NCI-H526 treated with DMSO at 0.1 percent for 48 hours (cell line): ENCODE measurements around the gene NCOA4.
A peak's percentile ranks its signal among the peaks of the same experiment; 100 is the strongest.
"Not testable (repeated sequence)": the region's sequence is repeated elsewhere in the genome, so short reads cannot be mapped to it uniquely, and the experiment has no call there.

Experiments used
- DNase-seq: peaks from one replicate; lab custom pipeline; 2025; lab: John Stamatoyannopoulos, UW

Gene NCOA4

DNA sequence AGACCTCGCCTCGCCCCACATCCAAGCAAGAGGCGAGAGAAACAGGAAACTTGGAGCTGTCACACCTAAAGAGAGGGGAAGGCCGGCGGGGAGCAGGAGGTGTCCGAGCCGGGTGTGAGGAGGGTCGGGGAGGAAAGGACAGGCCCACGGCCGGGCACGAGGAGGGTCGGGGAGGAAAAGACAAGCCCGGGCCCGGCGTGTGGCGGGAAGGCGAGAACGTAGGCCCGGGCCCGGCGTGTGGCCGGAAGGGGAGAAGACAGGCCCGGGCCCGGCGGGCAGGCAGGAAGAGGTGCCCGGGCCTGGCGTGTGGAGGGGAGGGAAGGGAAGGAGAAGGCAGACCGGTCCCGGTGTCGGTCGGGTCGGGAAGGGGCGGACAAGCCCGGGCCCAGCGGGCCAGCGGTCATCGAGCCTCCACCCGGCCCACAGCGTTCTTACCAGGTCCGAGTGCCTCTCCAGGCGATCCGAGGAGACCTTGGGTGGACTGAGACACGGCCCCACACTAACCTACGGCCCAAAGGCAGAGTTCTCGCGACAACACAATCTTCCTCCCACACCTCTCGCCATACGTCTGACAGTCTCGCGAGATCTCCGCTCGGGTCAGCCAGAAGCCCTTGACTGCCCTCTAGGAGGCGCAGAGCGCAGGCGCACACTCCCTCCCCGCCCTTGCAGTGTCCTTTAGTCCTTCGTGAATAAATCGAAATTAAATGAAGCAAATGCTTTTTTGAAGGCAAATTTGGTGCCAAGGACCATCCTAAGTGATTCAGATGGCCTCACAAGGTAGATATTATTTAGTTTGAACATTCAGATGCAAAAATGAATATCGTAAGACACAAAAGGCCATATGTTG, at the start of gene NCOA4:
Gene NCOA4 (minus strand): TSS at position 533 of the 847 bp plus-strand sequence. CDS start 13,943 bp downstream, outside the sequence.
- peak; percentile 87 for DNase-seq

DNA sequence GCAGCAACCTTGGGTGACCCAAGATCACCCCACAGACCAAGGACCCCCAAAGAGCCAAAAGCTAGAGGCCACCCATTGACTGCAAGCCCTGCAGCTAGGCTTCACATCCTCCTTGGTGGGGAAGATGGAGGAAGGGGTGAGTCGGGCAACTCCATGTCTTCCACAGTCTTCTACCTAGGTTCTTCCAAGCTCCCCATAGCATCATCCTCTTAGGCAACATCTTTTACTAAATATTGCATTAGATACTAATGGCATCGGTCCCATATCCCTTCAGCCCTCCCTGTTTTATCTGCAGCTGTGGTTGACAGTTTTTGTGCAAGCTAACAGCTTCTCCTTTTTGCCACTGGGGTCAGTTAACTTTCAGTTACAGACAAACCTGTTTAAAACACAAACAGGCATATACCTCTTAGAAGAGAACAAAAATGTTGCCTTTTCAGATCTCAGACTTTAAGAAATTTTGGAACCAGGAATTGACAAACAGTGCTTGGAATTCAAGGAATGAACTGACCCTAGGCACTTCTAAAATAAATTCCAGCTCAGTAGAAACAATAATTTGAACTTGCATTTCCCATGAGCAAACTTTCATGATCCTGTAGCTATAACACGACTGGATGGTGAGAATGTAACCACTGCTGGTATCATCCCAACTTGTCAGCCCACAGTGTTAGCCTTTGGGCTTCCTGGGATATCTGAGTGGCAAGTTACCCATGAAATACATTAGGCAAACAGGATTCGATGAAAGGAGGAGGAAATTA, 49.6 kb upstream of the NCOA4 start:
- DNase-seq = no peak

DNA sequence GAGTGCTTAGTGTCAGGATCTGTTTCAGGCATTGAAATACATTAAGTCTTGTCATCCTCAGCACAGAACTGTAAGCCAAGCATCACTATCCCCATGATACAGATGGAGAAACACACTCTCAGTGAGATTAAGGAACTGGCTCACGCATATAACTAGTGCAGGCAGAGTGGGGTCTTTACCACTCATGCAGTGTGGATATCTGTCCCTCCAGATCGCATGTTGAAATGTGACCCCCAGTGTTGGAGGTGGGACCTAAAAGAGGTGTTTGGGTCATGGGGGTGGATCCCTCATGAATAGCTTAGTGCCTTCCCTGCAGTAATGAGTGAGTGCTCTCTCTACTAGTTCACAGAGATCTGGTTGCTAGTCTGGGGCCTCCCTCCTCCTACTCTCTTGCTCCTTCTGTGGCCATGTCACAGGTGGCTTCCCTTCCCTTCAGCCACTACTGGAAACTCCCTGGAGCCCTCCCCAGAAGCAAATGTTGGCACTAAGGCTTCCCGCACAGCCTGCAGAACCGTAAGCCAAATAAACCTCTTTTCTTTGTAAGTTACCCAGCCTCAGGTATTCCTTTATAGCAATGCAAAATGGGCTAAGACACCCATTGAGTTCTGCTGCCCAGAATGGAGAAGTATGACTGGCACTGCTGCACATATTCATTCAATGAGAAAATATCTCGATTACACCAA, 47.4 kb upstream of the NCOA4 start:
- DNase-seq = no peak

DNA sequence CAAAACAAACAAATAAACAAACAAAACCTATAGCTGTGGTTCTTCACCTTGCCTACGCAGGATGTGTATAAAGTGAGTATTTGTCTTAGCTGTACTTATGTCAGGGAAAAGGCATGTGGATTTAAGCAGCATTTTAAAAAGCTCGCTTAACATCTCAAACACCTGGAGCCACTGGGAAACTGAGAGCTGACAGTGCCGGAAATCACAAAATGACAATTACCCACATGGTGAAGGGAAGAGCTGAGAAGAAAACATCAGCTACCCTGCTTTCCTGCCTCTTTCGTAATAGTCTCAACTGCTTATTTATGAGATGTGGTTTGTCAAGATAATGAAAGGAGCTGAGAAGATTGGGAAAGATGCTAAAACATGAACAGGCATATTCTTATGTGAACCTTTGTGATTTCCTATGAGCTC, 46.7 kb upstream of the NCOA4 start:
- DNase-seq = no peak

DNA sequence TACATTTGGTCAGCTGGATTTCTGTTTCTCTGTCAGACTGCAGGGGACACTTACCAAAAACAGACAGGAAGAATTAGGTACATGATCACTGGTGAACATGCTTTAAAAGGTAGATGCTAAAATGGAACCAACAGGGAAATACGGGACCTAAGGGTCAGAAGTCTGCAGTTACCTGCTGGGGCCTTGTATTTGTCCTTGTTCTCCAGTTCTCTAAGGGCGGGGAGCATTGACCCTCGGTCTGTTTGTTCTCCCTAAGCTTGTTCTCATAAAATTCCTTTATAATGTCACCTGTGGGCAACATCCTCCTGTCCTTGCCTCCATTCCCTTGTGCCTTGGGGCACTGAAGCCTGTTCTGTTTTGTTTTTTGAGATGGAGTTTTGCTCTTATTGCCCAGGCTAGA, 45.4 kb upstream of the NCOA4 start:
- DNase-seq = no peak

DNA sequence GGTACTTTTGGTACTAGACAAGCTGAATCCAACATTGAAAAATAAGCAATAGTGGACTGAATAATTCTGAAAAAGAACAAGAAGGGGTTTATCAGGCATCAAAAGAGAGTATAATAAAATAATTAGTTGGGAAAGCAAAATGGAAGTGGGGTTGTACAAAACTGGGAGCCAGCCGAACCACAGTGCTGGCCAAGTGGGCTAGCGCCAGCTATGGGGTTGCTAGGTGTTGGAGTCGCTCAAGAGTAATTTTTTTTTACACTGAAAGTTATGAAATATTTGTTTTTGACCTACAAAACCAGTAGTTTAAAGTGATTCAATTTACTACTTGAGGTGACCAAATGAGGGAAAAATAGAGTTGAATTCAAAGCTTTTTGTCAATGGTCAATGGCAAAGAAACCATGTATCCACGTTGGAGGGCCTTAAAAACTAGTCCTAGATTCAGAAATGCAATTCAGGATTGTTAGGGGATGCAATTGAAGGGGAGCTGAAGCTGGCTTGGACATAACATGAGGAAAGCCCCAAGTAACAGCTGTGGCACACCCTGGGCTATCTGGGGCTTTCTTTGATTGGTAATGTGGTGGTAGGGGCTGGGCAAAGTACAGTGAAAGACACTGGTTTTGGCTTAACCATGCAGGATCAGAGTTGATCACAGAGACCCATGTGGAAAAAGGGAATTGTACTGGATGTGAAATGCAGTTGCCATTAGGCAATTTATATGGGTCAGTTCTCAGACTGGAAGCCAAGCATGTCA, 43.9 kb upstream of the NCOA4 start:
- DNase-seq = no peak

DNA sequence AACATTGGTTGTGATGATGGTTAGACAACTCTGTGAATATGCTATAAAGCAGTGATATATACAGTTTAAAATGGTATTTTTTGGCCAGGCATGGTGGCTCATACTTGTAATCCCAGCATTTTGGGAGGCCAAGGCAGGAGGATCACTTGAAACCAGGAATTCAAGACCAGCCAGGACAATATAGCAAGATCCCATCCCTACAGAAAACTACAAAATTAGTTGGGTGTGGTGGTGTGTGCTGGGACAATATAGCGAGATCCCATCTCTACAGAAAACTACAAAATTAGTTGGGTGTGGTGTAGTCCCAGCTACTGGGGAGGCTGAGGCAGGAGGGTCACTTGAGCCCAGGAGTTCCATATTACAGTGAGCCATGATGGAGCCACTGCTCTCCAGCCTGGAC, 43.1 kb upstream of the NCOA4 start:
- DNase-seq = no peak

DNA sequence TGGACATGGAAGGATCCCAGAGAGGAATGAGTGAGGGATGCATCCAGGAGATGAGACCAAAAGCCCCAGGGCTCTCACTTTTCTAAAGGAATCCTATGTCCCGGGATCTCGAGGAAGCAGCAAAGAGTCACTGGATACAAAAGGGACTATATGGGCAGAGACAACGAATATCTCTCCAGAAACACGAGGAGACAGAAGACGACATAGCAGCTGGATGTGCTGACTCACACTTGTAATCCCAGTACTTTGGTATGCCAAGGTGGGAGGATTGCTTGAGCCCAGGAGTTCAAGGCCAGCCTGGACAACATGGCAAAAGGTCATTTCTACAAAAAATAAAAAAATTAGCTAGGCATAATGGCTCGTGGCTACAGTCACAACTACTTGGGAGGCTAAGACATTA, 40.3 kb upstream of the NCOA4 start:
- no peak for DNase-seq

DNA sequence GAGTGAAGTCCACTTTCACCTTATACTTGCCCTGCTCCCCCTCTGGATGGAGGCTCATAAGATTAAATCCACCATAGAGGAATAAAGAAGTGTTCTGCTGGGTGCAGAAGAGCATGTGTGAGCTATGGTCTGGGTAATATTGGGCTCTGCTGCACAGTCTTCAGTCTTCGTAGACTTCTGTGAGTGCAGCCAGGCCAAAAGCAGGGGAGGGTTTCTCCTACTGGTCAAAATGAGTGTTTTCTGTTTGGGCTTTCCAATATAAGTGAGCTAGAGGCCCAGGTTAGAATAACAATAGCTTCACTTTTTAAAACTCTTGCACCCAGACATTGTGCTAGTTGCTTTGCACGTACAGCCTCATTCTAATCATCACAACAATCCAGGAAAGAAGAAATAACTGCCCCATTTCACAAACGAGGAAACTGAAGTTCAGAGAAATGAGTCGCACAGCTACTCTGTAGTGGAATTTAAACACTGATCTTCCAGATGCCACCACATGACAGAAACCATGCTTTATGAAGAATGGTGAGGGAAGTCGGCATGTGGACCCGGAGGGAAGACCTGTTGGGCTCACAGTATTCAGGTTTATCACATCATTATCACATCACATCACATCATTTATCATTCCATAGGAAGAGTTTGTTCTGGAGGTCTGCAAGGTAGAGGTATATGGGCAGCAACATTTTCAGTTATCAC, 39.5 kb upstream of the NCOA4 start:
- no peak for DNase-seq

DNA sequence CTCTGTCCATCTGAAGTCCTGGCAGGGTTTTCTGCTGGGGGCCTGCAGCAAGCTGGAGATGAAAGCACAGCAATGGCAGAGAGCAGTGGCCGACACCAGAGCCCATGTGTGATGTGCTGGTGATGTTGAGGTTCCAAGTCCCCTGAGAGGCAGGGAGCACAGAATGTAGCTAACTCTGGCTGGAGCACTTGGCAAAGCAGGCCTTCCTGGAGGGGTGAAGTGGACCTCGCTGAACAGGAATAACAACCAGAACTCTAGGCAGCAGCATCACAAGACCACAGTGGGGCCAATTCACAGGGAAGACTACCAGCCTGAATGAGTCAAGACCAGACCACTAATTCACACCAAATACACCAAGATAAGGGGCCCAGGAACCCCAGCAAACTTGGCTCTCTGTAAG, 38.5 kb upstream of the NCOA4 start:
- no peak for DNase-seq

DNA sequence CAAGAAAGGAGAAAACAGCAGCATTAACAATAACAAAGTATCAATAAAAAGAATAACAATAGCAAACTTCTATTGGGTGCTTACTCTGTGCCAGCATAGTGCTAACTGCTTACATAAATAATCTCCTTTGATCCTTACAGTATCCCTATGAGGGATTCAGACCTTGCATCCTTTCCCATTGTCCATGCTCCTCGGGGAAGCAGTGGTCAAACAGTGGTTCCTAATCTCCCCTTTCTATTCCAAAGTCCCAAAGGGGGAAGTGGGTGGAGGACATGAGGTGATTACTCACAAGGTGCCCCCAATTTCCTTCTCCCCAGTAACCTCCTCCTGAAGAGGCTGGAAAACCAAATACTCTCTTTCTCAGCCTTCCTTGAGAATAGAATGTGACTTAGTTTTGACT, 37.7 kb upstream of the NCOA4 start:
- DNase-seq = no peak

DNA sequence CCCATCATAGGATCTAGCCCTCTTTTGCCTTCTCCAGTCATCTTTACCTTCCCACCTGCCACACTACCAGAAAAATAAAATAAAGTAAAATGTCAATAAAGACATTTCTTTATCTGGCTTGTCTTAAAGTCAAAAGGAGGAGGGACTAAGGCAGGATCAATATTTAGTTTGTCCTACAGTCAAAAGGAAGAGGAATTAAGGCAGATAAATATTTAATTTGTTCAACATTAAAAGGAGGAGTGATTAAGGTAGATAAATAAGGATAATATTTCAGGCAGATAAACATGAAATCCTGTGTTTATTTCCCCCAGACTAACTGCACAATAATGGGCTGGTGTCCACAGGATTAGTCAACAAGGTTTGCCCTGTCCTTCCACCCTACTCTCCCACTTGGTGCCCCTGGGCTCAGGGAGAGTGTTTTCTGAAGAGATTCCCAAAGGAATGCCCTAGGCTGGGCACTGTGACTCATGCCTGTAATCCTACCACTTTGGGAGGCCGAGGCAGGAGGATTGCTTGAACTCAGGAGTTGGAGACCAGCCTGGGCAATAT, 33.9 kb upstream of the NCOA4 start:
- no peak for DNase-seq

DNA sequence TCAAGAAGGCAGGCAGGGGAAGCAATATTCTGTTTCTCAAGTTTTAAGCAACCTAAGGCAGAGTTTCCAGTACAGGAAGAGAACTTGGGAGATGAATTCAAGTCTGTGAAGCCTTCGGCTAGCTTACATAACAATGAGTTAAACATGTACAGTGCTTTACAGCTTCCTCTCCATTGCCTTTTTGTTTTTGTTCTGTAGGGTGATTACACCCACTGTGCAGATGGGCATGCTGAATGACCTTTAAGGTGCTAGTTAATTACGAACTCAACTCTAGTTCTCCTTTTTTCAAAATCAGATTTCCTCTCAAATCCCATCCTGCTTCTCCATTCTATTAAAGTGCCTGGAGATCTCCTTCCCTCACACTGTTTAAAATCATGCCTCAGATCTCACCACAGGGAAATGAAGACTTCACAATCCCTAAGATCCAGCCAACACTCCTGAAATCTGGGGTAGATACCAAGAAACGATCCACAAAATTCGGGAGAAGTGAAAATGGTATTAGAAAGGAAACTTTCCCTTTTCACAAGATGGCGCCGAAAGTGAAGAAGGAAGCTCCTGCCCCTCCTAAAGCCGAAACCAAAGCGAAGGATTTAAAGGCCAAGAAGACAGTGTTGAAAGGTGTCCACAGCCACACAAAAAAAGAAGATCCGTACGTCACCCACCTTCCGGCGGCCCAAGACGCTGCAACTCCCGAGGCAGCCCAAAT, 32.5 kb upstream of the NCOA4 start:
- DNase-seq = no peak

DNA sequence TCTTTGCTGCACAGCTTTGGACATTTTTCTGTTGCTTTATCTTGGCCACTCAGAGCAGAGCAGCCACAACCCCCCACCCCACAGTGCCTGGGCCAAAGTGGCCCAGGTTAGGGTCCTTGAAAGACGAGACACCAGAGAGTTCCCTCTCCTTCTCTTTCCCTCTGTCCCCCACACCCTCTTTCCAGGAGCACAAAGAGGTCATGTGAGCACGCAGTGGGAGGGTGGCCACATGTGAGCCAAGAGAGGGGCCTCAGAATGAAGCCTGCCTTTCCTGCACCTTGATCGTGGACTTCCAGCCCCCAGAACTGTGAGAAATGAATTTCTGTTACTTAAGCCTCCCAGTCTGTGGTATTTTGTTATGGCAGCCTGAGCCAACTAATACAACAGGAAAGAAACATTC, 30.3 kb upstream of the NCOA4 start:
- DNase-seq = no peak

DNA sequence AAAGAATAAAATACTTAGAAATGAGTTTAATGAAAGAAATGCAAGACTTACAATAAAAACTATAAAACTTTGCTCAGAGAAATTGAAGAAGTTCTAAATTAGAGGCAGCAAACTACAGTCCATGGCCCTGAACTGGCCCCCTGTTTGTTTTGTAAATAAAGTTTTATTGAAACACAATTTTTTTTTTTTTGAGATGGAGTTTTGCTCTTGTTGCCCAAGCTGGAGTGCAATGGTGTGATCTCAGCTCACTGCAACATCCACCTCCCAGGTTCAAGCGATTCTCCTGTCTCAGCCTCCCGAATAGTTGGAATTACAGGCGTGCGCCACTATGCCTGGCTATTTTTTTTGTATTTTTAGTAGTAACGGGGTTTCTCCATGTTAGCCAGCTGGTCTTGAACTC, 27.5 kb upstream of the NCOA4 start:
- DNase-seq = not testable (repeated sequence)

DNA sequence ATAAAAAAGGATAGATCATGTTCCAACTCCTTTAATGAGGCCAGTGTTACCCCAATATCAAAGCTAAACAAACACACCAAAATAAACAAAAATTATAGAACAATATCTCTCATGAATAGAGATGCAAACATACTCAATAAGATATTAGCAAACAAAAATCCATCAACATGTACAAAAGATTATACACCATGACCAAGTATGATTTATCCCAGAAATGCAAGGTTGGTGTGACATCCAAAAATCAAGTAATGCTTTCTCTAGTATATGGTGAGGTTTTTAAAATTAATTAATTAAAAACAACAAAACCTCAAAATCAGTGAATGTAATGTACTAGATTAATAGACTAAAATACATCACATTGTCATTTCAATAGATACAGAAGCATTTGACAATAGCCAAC, 26.6 kb upstream of the NCOA4 start:
- no peak for DNase-seq

DNA sequence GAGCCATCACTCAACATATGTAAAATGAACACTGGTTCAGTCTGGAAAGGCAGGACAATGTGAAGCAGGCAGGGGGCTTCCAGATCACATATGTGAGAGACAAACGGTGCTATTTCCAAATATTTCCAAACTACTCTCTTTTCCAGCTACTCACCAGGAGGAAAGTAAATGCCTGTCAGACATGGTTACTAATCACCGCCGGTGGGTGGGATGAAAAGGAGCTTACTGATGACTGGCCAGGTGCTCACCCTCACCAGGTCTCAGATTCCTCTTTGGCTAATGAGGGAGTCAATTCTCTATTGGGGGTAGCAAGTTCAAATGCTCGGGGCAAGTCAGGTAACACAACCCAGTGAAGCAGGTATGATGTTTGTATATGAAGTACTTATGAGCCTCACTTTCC, 25.3 kb upstream of the NCOA4 start:
- DNase-seq = no peak

DNA sequence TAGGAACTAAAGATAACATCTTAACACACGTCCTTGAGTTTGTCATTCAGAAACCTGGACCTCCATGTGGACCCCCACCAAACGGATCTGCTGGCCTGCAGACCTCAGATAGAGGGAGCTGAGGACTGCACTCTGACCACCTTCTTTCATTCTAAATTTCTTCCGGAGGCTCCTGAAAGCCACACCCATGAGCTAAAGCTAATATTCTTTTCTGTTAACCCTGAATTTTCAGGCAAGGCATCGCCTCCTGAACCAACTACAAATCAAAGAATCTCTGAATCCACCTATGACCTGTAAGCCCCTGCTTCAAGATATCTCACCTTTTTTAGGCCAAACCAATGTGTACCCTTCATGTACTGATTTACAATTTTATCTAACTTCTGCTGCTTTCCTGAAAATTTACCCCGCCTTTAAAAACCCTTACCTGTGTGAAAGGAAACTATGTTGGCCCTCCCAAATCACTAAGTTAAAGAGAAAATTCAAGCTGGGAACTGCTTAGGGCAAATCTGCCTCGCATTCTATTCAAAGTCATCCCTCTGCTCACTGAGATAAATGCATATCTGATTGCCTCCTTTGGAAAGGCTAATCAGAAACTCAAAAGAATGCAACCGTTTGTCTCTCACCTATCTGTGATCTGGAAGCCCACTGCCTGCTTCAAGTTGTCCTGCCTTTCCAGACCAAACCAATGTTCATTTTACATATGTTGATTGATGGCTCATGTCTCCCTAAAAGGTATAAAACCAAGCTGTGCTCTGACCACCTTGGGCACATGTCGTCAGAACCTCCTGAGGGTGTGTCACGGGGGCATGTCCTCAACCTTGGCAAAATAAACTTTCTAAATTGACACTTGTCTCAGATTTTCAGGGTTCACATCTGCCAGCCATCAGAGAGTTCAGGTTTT, 23.4 kb upstream of the NCOA4 start:
- DNase-seq = no peak

DNA sequence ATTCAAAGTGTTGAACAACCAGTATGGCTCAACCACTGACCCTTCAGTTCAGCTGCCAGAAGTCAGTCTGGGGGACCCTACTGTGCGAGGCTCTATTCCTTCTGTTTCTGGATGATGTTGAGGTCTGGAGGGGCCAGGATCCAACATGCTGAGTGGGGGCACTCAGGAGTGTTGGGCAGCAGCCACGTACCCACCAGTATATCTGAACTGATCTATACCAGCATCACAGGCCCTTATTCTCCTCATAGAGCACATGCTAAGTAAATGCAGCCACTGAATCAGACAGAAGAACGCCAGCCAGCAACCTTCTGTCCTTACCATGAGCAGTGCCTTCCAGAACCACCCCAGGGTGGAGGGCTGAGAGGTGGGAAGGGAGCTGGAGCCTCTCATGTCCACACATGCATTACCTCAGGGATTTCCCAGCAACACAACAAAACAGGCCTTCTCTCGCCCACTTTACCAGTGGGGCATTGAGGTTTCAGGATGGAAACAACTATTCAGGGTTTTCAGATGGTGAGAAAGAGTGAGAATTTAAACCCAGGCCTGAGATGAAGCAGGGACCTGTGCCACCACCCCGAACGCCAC, 22.5 kb upstream of the NCOA4 start:
- no peak for DNase-seq
